GM12878 (cell line): Measurements from ENCODE around the gene XYLB.
"Not testable (repeated sequence)": the region's sequence is repeated elsewhere in the genome, so short reads cannot be mapped to it uniquely, and the experiment has no call there.

ENCODE experiments used
- CHD2 ChIP-seq: IDR thresholded peaks from 2 replicates; pipeline ENCODE4 v1.6.1; 2011; ENCODE audit warnings: low read depth, low read length, improper control_type of control experiment, borderline replicate concordance
- EP300 ChIP-seq, 2 experiments: fragments of 150-350 bp in 1 of 2; IDR thresholded peaks; 2 replicates each; pipeline ENCODE4 v1.6.1; 2011 to 2012; ENCODE audit warnings: low read depth in 2 of 2, low read length in 2 of 2, borderline replicate concordance in 1 of 2, improper control_type of control experiment in 1 of 2, inconsistent platforms in 1 of 2; ENCODE audit not compliant: control insufficient read depth in 1 of 2
- RB1 ChIP-seq: fragments of 450-650 bp; formaldehyde crosslinking; IDR thresholded peaks from 2 replicates; pipeline ENCODE4 v1.6.1; 2017; ENCODE audit warnings: mild to moderate bottlenecking, borderline replicate concordance
- REST ChIP-seq: IDR thresholded peaks from 2 replicates; pipeline ENCODE4 v1.6.1; 2012; ENCODE audit warnings: mild to moderate bottlenecking, low read depth, low read length
- RFX5 ChIP-seq: IDR thresholded peaks from 2 replicates; pipeline ENCODE4 v1.6.1; 2011; ENCODE audit warnings: low read depth, low read length, improper control_type of control experiment
- SMC3 ChIP-seq: IDR thresholded peaks from 2 replicates; pipeline ENCODE4 v1.6.1; 2011; ENCODE audit warnings: low read length, improper control_type of control experiment, borderline replicate concordance
- YY1 ChIP-seq: IDR thresholded peaks from 2 replicates; pipeline ENCODE4 v1.6.1; 2011; ENCODE audit warnings: low read depth, mild to moderate bottlenecking, low read length
- TF ChIP-seq, protein P1 (sequence below), 3 experiments: IDR thresholded peaks in 2 of 3; conservative IDR thresholded peaks in 1 of 3; 2 replicates each; pipeline ENCODE4 v1.5.1; 2011; ENCODE audit warnings: low read depth in 3 of 3, low read length in 3 of 3, mild to moderate bottlenecking in 3 of 3, control low read depth in 2 of 3, moderate library complexity in 2 of 3, inconsistent platforms in 1 of 3, mixed read lengths in 1 of 3; ENCODE audit not compliant: control insufficient read depth in 2 of 3, insufficient read depth in 1 of 3; ENCODE audit errors: extremely low read depth in 1 of 3
- TF ChIP-seq, protein P2 (sequence below): IDR thresholded peaks from 2 replicates; pipeline ENCODE4 v1.6.1; 2012; ENCODE audit warnings: low read depth, low read length, improper control_type of control experiment
- TF ChIP-seq, protein P3 (sequence below): fragments of 450-650 bp; IDR thresholded peaks from 2 replicates; pipeline ENCODE4 v1.6.1; 2016; ENCODE audit warnings: mild to moderate bottlenecking

DNA sequence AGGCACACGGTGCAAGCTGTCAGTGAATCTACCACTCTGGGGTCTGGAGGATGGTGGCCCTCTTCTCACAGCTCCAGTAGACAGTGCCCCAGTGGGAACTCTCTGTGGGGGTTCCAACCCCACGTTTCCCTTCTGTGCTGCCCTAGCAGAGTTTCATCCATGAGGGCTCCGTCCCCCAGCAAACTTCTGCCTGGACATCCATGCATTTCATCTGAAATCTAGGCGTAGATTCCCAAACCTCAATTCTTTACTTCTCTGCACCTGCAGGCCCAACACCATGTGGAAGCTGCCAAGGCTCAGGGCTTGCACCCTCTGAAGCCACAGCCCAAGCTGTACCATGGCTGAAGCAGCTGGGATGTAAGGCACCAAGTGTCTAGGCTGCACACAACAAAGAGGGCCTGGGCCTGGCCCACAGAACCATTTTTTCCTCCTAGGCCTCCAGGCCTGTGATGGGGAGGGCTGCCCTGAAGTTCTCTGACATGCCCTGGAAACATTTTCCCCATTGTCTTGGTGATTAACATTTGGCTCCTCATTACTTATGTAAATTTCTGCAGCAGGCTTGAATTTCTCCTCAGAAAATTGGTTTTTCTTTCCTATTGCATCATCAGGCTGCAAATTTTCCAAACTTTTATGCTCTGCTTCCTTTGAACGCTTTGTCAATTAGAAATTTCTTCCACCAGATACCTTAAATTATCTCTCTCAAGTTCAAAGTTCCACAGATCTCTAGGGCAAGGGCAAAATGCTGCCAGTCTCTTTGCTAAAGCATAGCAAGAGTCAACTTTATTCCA is 86.5 kb downstream of the XYLB start:
- not testable (repeated sequence) for TF ChIP-seq SMC3; RFX5; RB1; EP300 (IDR thresholded peaks at IDR 0.05; ENCODE audit: borderline replicate concordance in 1 of 2, control insufficient read depth in 1 of 2, low read depth in 2 of 2, low read length in 2 of 2); YY1; CHD2; REST
- TF ChIP-seq, protein P1, sequence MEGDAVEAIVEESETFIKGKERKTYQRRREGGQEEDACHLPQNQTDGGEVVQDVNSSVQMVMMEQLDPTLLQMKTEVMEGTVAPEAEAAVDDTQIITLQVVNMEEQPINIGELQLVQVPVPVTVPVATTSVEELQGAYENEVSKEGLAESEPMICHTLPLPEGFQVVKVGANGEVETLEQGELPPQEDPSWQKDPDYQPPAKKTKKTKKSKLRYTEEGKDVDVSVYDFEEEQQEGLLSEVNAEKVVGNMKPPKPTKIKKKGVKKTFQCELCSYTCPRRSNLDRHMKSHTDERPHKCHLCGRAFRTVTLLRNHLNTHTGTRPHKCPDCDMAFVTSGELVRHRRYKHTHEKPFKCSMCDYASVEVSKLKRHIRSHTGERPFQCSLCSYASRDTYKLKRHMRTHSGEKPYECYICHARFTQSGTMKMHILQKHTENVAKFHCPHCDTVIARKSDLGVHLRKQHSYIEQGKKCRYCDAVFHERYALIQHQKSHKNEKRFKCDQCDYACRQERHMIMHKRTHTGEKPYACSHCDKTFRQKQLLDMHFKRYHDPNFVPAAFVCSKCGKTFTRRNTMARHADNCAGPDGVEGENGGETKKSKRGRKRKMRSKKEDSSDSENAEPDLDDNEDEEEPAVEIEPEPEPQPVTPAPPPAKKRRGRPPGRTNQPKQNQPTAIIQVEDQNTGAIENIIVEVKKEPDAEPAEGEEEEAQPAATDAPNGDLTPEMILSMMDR (IDR thresholded peaks at IDR 0.05 in 2 of 3, conservative IDR thresholded peaks at IDR 0.05 in 1 of 3; ENCODE audit: control insufficient read depth in 2 of 3, extremely low read depth in 1 of 3, insufficient read depth in 1 of 3, low read depth in 3 of 3, low read length in 3 of 3): not testable (repeated sequence)
- TF ChIP-seq, protein P2, sequence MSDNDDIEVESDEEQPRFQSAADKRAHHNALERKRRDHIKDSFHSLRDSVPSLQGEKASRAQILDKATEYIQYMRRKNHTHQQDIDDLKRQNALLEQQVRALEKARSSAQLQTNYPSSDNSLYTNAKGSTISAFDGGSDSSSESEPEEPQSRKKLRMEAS: not testable (repeated sequence)
- TF ChIP-seq, protein P3, sequence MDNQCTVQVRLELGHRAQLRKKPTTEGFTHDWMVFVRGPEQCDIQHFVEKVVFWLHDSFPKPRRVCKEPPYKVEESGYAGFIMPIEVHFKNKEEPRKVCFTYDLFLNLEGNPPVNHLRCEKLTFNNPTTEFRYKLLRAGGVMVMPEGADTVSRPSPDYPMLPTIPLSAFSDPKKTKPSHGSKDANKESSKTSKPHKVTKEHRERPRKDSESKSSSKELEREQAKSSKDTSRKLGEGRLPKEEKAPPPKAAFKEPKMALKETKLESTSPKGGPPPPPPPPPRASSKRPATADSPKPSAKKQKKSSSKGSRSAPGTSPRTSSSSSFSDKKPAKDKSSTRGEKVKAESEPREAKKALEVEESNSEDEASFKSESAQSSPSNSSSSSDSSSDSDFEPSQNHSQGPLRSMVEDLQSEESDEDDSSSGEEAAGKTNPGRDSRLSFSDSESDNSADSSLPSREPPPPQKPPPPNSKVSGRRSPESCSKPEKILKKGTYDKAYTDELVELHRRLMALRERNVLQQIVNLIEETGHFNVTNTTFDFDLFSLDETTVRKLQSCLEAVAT: not testable (repeated sequence)
